HepG2 (cell line): ENCODE measurements around the gene PCED1B. TPM values are rescaled to one million over a fixed set of nuclear protein-coding genes. Genes with fewer than 3 reads are reported as not detected.

Experiments used
- ARHGAP35 ChIP-seq: sonication (generic); formaldehyde crosslinking; IDR thresholded peaks from 2 replicates; pipeline ENCODE4 v1.9.0; 2022; ENCODE audit warnings: mild to moderate bottlenecking, inconsistent platforms, moderate library complexity, missing genetic modification reagents, borderline replicate concordance
- ASH2L ChIP-seq: fragments of 300-600, 200-600 bp; sonication (generic); IDR thresholded peaks from 2 replicates; pipeline ENCODE4 v1.7.0; 2017; ENCODE audit warnings: low read depth, mild to moderate bottlenecking, moderate library complexity, mixed read lengths, low read length; ENCODE audit not compliant: insufficient read length
- DBP ChIP-seq: sonication (generic); formaldehyde crosslinking; IDR thresholded peaks from 2 replicates; pipeline ENCODE4 v1.4.0; 2020; ENCODE audit warnings: missing genetic modification reagents; ENCODE audit errors: not compliant biosample characterization
- GRHL1 ChIP-seq: sonication (generic); formaldehyde crosslinking; conservative IDR thresholded peaks from 2 replicates; pipeline ENCODE4 v1.8.0; 2022; ENCODE audit warnings: missing genetic modification reagents
- HMGXB3 ChIP-seq: sonication (generic); formaldehyde crosslinking; IDR thresholded peaks from 2 replicates; pipeline ENCODE4 v1.4.0; 2020; ENCODE audit warnings: missing genetic modification reagents, borderline replicate concordance
- HNF4A ChIP-seq: sonication (generic); formaldehyde crosslinking; IDR thresholded peaks from 2 replicates; pipeline ENCODE4 v1.4.0; 2020; ENCODE audit warnings: missing genetic modification reagents
- HNRNPK ChIP-seq: fragments of 200-400 bp; formaldehyde crosslinking; IDR thresholded peaks from 2 replicates; pipeline ENCODE4 v1.6.1; 2018; ENCODE audit warnings: low read length, low read depth, moderate library complexity, mild to moderate bottlenecking; ENCODE audit not compliant: poor library complexity, severe bottlenecking
- MED13 ChIP-seq: sonication (generic); formaldehyde crosslinking; IDR thresholded peaks from 2 replicates; pipeline ENCODE4 v1.5.0; 2020; ENCODE audit warnings: missing genetic modification reagents
- MNT ChIP-seq: fragments of 450-650 bp; IDR thresholded peaks from 2 replicates; pipeline ENCODE4 v1.6.1; 2016
- RELA ChIP-seq: sonication (generic); formaldehyde crosslinking; IDR thresholded peaks from 2 replicates; pipeline ENCODE4 v1.4.0; 2020; ENCODE audit warnings: missing genetic modification reagents
- RFXAP ChIP-seq: sonication (generic); formaldehyde crosslinking; IDR thresholded peaks from 2 replicates; pipeline ENCODE4 v1.4.0; 2020; ENCODE audit warnings: missing genetic modification reagents, borderline replicate concordance
- SETDB1 ChIP-seq: sonication (generic); formaldehyde crosslinking; IDR thresholded peaks from 2 replicates; pipeline ENCODE4 v1.5.1; 2020; ENCODE audit warnings: missing genetic modification reagents, mild to moderate bottlenecking, borderline replicate concordance
- SP140L ChIP-seq: sonication (generic); formaldehyde crosslinking; IDR thresholded peaks from 2 replicates; pipeline ENCODE4 v1.4.0; 2020; ENCODE audit warnings: missing genetic modification reagents, borderline replicate concordance
- SSRP1 ChIP-seq: IDR thresholded peaks from 2 replicates; pipeline ENCODE4 v1.6.1; 2016; ENCODE audit warnings: control low read depth
- STAT5B ChIP-seq: sonication (generic); formaldehyde crosslinking; IDR thresholded peaks from 2 replicates; pipeline ENCODE4 v1.4.0; 2020; ENCODE audit warnings: missing genetic modification reagents
- YY1 ChIP-seq: IDR thresholded peaks from 2 replicates; pipeline ENCODE4 v1.6.1; 2011; ENCODE audit warnings: low read length, low read depth, moderate library complexity, mild to moderate bottlenecking; ENCODE audit not compliant: insufficient read depth, insufficient replicate concordance
- ZNF251 ChIP-seq: sonication (generic); formaldehyde crosslinking; IDR thresholded peaks from 2 replicates; pipeline ENCODE4 v1.9.0; 2021; ENCODE audit warnings: mild to moderate bottlenecking, missing genetic modification reagents
- ZNF317 ChIP-seq: sonication (generic); formaldehyde crosslinking; IDR thresholded peaks from 2 replicates; pipeline ENCODE4 v1.5.0; 2020; ENCODE audit warnings: mild to moderate bottlenecking, missing genetic modification reagents
- ZNF414 ChIP-seq: sonication (generic); formaldehyde crosslinking; IDR thresholded peaks from 2 replicates; pipeline ENCODE4 v1.5.0; 2020; ENCODE audit warnings: missing genetic modification reagents
- ZNF547 ChIP-seq: sonication (generic); formaldehyde crosslinking; IDR thresholded peaks from 2 replicates; pipeline ENCODE4 v1.5.1; 2020; ENCODE audit warnings: mild to moderate bottlenecking, missing genetic modification reagents
- polyA plus RNA-seq, 8 experiments: library from polyadenylated mRNA; depleted of rRNA in 3 of 8; stranded (reverse) in 7 of 8; unstranded in 1 of 8; fragments of >200 nt; fragmentation: Illumina TruSeq in 4 of 8; extraction: Trizol in 4 of 8; gene quantifications; 2 replicates each; pipeline versions ENCODE4 v1.2.1 to v1.2.3, GENCODE V29; 2011 to 2016; ENCODE audit warnings: low read depth in 4 of 8, missing spikeins in 1 of 8, mixed read lengths in 1 of 8; ENCODE audit not compliant: insufficient read depth in 1 of 8
- total RNA-seq, 5 experiments: library from RNA; depleted of rRNA; stranded (reverse); fragments of >200 nt; fragmentation: Illumina TruSeq; extraction: Trizol; gene quantifications; 2 replicates each; pipeline ENCODE4 v1.2.3, GENCODE V29; 2016; ENCODE audit warnings: low read depth in 1 of 5

PCED1B gene
- total and polyA plus RNA-seq, 2 of the 13 experiments (the other 11 are each of a cell fraction or from before 2014, with no cell fraction given), result 0.11 to 0.37 TPM

- TF ChIP-seq DBP, result no peak
- TF ChIP-seq ZNF547 (CRISPR knock-in tag), result no peak
- no peak for TF ChIP-seq STAT5B (CRISPR knock-in tag)
- TF ChIP-seq ZNF317 (CRISPR knock-in tag), result 0 out of 2 replicates have a peak, but pooled peaks have one; percentile 20
- no peak for TF ChIP-seq SETDB1 (CRISPR knock-in tag)
- no peak for TF ChIP-seq GRHL1
- TF ChIP-seq MED13 (CRISPR knock-in tag), result no peak
- TF ChIP-seq SP140L (CRISPR knock-in tag), result no peak
- no peak for TF ChIP-seq ASH2L
- no peak for TF ChIP-seq YY1
- TF ChIP-seq RELA (CRISPR knock-in tag), result no peak
- no peak for TF ChIP-seq RFXAP (CRISPR knock-in tag)
- no peak for TF ChIP-seq SSRP1 (CRISPR knock-in tag)
- no peak for TF ChIP-seq HMGXB3 (CRISPR knock-in tag)
- TF ChIP-seq MNT, result no peak
- no peak for TF ChIP-seq HNRNPK
- no peak for TF ChIP-seq ZNF414 (CRISPR knock-in tag)
- TF ChIP-seq HNF4A, result peak; percentile 95
- TF ChIP-seq ARHGAP35 (CRISPR knock-in tag), result no peak
- TF ChIP-seq ZNF251 (CRISPR knock-in tag), result no peak
Measured at GRCh38 chr12:47221256-47222023, 142.0 kb downstream of the PCED1B start (continued).
